Natural killer cell (primary cell): ENCODE data around the gene SPRN. TPM values are rescaled to one million over a fixed set of nuclear protein-coding genes. Genes with fewer than 3 reads are reported as not detected.
A peak's percentile ranks its signal among the peaks of the same experiment; 100 is the strongest.

ENCODE experiments used
- ATAC-seq, 3 donors: fragments of 150-1000 bp in 2 of 3; fragments of 200-7000 bp in 1 of 3; cut with Tn5 transposase; 1 replicate in 1 of 3; 2 replicates in 2 of 3; pipeline ENCODE4 v1.10.0; 2021; ENCODE audit warnings: mild to moderate bottlenecking in 2 of 3, moderate library complexity in 2 of 3
- DNase-seq, 2 donors: peaks; one replicate each; pipeline versions ENCODE4 v3.0.0 to v3.0.0-alpha.2; 2013 to 2021; ENCODE audit warnings: mixed read lengths in 1 of 2
- H3K27ac ChIP-seq: one replicate; pipeline ENCODE4 v1.5.1; 2013; ENCODE audit warnings: mild to moderate bottlenecking, low read length
- H3K27me3 ChIP-seq: one replicate; pipeline ENCODE4 v1.6.1; 2013; ENCODE audit warnings: low read length; ENCODE audit not compliant: control insufficient read depth, insufficient read depth
- H3K36me3 ChIP-seq: one replicate; pipeline ENCODE4 v1.6.1; 2013; ENCODE audit warnings: low read length; ENCODE audit not compliant: control insufficient read depth, insufficient read depth
- H3K4me1 ChIP-seq: one replicate; pipeline ENCODE4 v1.6.1; 2013; ENCODE audit warnings: low read length; ENCODE audit not compliant: control insufficient read depth, insufficient read depth
- H3K4me3 ChIP-seq: one replicate; pipeline ENCODE4 v1.5.1; 2013; ENCODE audit warnings: low read length
- H3K9me3 ChIP-seq: one replicate; pipeline ENCODE4 v1.6.1; 2013; ENCODE audit warnings: low read length; ENCODE audit not compliant: control insufficient read depth, insufficient read depth
- H3K27ac Mint-ChIP-seq, 2 donors: one replicate each; pipeline ENCODE4 v1.8.0; 2022; ENCODE audit warnings: mild to moderate bottlenecking in 2 of 2, mixed read lengths in 2 of 2, moderate library complexity in 1 of 2
- H3K27me3 Mint-ChIP-seq, 2 donors: one replicate each; pipeline ENCODE4 v1.8.0; 2022; ENCODE audit warnings: low read depth in 2 of 2, mixed read lengths in 2 of 2
- H3K36me3 Mint-ChIP-seq: one replicate; pipeline ENCODE4 v1.8.0; 2022; ENCODE audit warnings: mixed read lengths
- H3K4me1 Mint-ChIP-seq, 2 donors: one replicate each; pipeline ENCODE4 v1.8.0; 2022; ENCODE audit warnings: mixed read lengths in 2 of 2
- H3K4me3 Mint-ChIP-seq: one replicate; pipeline ENCODE4 v1.8.0; 2022; ENCODE audit warnings: mild to moderate bottlenecking, moderate library complexity, mixed read lengths
- H3K9me3 Mint-ChIP-seq, 2 donors: one replicate each; pipeline ENCODE4 v1.8.0; 2022; ENCODE audit warnings: mixed read lengths in 2 of 2
- CTCF ChIP-seq: fragments of 200-600 bp; IDR thresholded peaks from one replicate; pipeline ENCODE4 v1.8.0; 2022; ENCODE audit warnings: antibody characterized with exemption
- WGBS: methylation state at CpG from one replicate; pipeline ENCODE4 v1.1.7; 2013; ENCODE audit warnings: missing lambda C conversion rate; ENCODE audit not compliant: insufficient coverage; 5-methylcytosine and 5-hydroxymethylcytosine counted together
- intact Hi-C: fragments of 100-400 bp; cut with micrococcal nuclease; formaldehyde crosslinking; loops from one replicate; pipeline ENCODE4 v1.14.2; 2022
- total RNA-seq, 4 donors: library from RNA; stranded (reverse); fragments of 120-200 nt in 1 of 4; gene quantifications; one replicate each; pipeline versions ENCODE4 v1.2.3 to v1.2.4, GENCODE V29; 2013 to 2022

SPRN gene
- total RNA-seq, 3 donors from 2014 or later (not counting 1 experiment from before 2014, with no cell fraction given), result not detected

DNA sequence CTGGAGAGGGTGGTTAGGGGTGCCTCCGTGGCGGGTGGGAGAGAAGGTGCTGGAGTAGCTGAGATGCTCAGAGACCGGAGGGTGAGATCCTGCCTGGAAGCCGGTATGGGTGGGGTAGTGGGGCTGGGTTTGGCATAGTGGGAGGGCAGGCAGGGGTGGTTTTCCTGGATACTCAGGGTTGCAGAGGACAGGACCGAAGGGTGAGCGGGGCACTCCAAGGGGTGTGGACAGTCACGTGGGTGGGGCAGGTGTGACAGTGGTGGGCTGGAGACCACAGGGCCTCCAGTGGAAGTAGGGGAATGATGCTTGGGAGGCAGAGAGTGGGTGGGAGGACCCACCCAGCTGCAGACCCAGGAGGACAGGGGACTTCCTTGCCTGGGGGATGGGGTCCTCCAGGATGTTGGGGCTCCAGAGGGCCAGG lies 31.2 kb upstream of the SPRN start:
- no peak for TF ChIP-seq CTCF
- 73% methylated on average over 7 of the region's 7 CpGs for WGBS
- Mint-ChIP-seq H3K27me3 (no peaks in the 10 kb centered on the region), H3K36me3 (no peaks in the 10 kb centered on the region), H3K4me3 (no peak overlapping the region), H3K4me1 (peaks cover 0 to 5% of the 10 kb centered on the region in 2 donors), H3K9me3 (no peaks in the 10 kb centered on the region), H3K27ac (no peak overlapping the region)
- no peak for DNase-seq
- Histone ChIP-seq H3K27me3 (no peaks in the 10 kb centered on the region), H3K9me3 (no peaks in the 10 kb centered on the region), H3K4me3 (no peak overlapping the region), H3K36me3 (no peaks in the 10 kb centered on the region), H3K27ac (no peak overlapping the region), H3K4me1 (peaks cover 7% of the 10 kb centered on the region)
- intact Hi-C loops, result no loop called here
- ATAC-seq, result no peak

GRCh38 chr10:133455196-133455595 lies 30.8 kb upstream of the SPRN start:
- Histone ChIP-seq H3K27me3 (no peaks in the 10 kb centered on the region), H3K36me3 (no peaks in the 10 kb centered on the region), H3K4me3 (no peak overlapping the region), H3K4me1 (peaks cover 7% of the 10 kb centered on the region), H3K9me3 (no peaks in the 10 kb centered on the region), H3K27ac (no peak overlapping the region)
- H3K4me1 Mint-ChIP-seq, result peaks cover 0 to 5% of the 10 kb centered on the region in 2 donors
- H3K4me3 Mint-ChIP-seq, result no peak overlapping the region
- 74% methylated on average over 5 of the region's 5 CpGs for WGBS
- H3K36me3 Mint-ChIP-seq, result no peaks in the 10 kb centered on the region
- H3K27ac Mint-ChIP-seq, result no peak overlapping the region
- no peaks in the 10 kb centered on the region for H3K9me3 Mint-ChIP-seq
- ATAC-seq (no peak), DNase-seq (no peak)
- intact Hi-C loops, result no loop called here
- H3K27me3 Mint-ChIP-seq, result no peaks in the 10 kb centered on the region
- TF ChIP-seq CTCF, result no peak

DNA sequence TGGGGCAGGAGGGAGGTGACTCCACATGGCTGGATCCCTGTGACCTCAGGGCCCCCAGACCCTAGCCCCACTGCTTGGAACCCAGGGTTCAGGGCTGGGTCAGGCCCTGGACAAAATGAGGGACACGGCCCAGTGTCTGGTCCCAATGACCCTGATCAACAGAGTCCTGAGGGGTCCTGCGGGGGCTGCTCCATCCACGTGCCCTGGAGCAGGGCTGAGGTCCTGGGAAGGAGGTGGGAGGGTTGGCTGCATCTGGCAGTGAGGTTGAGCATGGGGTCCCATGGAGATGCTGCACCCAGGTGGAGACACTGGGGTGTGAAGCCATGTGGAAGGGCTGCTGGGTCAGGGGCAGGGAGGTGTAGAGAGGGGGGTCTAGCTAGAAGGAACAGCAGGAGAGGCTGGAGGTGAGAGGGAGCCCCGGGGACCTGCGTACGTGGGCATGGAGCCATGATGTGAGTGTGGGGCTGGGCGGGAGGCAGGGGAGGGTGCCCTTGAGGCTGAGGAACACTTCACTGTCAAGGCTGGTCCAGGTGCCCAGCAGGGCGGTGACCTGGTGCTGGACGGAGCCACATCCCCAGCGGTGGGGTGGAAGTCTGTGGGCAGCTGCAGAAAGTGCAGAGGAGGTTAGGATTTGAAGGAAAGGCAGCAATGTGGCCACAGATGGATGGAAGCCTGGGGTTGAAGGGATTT lies 29.9 kb upstream of the SPRN start:
- H3K9me3 ChIP-seq, result no peaks in the 10 kb centered on the region
- 89% methylated on average over 10 of the region's 10 CpGs for WGBS
- Mint-ChIP-seq H3K9me3 (peaks cover 0 to 2% of the 10 kb centered on the region in 2 donors), H3K36me3 (no peaks in the 10 kb centered on the region), H3K27ac (no peak overlapping the region), H3K4me1 (peaks cover 0 to 5% of the 10 kb centered on the region in 2 donors), H3K4me3 (no peak overlapping the region), H3K27me3 (peaks cover 0 to 2% of the 10 kb centered on the region in 2 donors)
- no peak for ATAC-seq
- peaks cover 7% of the 10 kb centered on the region for H3K4me1 ChIP-seq
- intact Hi-C loops, result no loop called here
- no peak overlapping the region for H3K27ac ChIP-seq
- no peaks in the 10 kb centered on the region for H3K36me3 ChIP-seq
- H3K27me3 ChIP-seq, result no peaks in the 10 kb centered on the region
- H3K4me3 ChIP-seq, result peak overlapping the region; percentile 13
- no peak for TF ChIP-seq CTCF
- no peak for DNase-seq
